HG02588 (cell line): ENCODE measurements around the gene ECM1.

Experiments
- ATAC-seq: cut with Tn5 transposase; IDR thresholded peaks from one replicate; pipeline ENCODE4 v1.9.1; 2021; ENCODE audit warnings: mild to moderate bottlenecking, moderate library complexity; ENCODE audit not compliant: unreplicated experiment

Gene ECM1

DNA sequence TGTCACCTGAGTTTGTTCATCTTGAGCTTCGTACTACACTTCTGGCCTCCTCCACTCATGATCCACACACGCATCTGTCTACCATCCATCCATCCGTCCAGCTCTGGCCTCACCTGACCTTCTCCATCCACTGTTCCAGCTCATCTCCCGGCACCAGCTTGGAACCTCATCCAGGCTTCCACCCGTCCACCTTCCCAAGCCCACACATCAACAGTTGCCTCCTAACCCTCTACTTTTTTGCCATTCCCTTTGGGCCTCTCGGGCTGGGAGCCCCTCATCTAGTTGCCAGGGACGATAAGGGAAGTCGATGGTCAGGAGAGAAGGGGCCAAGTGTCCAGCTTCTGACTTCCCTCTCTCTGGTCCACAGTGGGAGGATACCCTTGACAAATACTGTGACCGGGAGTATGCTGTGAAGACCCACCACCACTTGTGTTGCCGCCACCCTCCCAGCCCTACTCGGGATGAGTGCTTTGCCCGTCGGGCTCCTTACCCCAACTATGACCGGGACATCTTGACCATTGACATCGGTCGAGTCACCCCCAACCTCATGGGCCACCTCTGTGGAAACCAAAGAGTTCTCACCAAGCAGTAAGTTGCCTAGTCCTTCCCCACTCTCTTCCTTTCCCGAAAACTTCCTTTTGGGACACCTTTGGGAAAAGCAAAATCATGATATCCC is 4.2 kb downstream of the ECM1 start:
- no peak for ATAC-seq

DNA sequence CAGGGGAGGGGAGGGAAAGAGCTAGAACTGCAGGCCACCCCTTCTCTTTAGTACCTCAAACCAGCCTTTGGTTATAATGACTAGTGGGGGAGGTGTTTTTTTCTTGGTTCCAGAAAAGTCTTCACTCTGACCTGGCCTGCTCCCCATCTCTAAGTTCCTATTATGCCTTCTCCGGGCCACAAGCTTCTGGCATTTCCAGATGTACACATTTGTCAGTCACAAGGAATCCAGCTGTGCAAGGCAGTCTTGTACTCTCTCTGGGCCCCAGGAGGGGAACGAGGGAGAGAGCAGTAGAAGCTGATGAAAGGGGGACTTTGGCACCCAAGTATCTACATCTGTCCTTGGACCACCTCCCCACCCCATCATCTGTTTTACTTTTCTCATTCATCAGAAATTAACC is 4.9 kb downstream of the ECM1 start:
- ATAC-seq = no peak

DNA sequence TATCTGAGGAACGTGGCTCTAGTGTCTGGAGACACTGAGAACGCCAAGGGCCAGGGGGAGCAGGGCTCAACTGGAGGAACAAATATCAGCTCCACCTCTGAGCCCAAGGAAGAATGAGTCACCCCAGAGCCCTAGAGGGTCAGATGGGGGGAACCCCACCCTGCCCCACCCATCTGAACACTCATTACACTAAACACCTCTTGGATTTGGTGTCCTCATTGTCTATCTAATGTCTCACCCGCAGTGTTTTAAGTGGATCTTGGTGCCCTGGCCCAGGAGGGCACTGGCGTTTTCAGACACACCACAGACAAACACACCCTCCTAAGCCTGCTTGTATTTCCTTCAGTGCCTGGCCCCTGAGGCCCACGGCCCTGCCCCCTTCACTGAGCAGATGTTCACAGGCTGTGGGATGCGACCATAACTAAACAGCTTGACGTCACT is 5.5 kb downstream of the ECM1 start:
- no peak for ATAC-seq

DNA sequence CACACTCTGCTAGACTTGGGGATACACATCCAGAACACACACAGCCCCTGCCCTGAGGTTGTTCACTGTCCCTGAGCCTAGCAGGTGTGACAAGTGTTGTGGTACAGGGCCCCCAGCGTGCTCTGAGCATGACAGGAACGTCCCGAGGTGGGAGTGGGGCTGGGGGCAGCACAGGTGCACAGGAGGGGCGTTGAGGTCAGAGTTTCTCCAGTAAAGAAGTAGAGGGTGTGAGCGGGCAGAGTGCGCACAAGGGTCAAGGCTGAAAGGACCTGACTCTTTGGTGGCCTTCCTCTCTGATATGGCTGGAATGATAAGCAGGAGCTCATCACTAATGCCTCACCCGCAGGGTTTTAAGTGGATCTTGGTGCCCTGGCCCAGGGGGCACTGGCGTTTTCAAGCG is 6.4 kb downstream of the ECM1 start:
- no peak for ATAC-seq

DNA sequence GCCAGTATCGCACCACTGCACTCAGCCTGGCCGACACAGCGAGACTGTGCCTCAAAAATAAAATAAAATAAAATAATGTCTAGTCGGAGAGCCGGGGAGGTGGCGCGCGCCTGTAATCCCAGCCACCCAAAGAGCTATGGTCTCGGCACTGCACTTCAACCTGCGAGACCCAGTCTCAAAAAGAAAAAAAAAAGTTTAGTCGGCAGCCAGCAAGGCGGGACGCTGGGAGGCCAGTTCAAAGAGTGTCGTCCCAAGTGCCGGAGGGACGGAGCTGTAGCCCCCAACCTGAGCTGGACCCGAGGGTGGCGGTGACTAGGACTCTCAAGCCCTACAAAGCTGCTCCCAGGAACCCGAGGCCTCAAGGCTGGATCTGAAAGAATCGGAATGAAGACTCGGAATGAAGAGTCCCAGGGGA is 7.0 kb downstream of the ECM1 start:
- ATAC-seq = no peak

DNA sequence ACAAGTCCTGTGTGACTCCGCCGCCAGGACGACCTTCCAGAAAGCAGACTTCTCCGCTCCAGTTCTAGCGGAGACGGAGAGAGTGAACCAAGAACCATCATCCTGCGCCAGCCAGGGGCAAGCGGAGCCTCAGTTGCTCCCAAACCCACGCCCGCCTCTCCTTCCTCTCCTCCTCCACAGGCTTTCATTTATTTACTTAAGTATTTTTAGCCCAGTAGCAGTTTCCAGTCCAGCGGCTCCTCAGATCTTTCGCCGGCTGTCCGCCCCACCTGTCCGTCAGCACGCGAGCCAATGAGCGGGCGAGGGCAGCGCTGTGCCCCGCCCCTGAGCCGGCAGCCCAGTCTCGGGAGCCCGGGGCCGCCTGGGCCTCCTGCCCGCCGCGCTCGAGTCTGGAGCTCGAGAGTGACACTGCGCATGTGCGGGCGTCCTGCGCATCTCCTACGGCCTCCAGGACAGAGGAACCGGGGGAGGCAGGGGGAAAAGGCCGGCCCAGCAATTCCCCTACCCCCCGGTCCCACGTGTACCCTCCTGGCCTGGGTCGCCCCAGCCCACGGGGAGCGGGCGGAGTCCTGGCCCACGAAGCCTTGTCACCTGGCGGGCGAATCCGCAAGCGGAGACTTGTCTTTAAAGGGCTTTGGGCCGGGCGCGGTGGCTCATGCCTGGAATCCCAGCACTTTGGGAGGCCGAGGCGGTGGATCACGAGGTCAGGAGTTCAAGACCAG is 7.6 kb downstream of the ECM1 start, which contains the start of gene FALEC:
TSS of gene FALEC (plus strand) at position 425 of the 722 bp plus-strand sequence.
- peak; percentile 92 for ATAC-seq

DNA sequence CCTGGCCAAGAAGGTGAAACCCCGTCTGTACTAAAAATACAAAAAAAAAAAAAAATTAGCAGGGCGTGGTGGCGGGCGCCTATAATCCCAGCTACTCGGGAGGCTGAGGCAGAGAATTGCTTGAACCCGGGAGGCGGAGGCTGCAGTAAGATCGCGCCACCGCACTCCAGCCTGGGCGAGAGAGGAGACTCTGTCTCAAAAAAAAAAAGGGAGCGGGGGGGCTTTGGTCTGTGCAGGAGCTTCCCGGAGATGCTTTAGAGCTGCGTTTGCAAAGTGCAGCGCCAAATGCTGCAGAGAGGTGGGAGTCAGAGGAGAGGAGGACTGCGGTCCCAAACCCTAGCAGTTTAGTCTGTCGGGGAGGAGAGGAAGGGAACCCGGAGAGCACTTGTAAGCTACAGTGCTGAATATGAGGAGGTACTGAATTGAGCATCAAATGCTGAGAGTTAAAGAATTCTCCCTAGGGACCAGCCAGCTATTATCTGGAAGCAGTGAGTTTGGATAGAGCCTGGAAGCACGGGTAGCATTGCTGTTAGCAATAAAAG is 8.2 kb downstream of the ECM1 start:
- ATAC-seq = no peak

DNA sequence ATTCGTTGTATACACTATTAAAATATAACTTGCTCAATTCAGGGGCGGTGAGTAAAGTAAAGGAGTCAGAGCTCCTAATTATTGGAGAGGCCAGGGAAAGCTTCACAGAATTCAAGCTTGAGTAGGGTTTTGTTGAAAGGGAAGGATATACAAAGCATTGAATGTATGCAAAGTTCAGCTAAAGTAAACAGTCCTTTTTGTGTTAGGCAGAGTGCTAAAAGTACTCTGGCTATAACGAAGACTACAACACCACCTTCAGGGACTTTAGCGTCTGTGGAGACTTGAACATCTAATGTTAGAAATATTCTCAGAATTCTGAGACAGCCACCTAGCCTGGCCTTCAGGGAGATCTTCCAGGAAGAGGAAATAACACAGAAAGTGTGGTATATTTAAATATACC is 8.7 kb downstream of the ECM1 start:
- no peak for ATAC-seq

DNA sequence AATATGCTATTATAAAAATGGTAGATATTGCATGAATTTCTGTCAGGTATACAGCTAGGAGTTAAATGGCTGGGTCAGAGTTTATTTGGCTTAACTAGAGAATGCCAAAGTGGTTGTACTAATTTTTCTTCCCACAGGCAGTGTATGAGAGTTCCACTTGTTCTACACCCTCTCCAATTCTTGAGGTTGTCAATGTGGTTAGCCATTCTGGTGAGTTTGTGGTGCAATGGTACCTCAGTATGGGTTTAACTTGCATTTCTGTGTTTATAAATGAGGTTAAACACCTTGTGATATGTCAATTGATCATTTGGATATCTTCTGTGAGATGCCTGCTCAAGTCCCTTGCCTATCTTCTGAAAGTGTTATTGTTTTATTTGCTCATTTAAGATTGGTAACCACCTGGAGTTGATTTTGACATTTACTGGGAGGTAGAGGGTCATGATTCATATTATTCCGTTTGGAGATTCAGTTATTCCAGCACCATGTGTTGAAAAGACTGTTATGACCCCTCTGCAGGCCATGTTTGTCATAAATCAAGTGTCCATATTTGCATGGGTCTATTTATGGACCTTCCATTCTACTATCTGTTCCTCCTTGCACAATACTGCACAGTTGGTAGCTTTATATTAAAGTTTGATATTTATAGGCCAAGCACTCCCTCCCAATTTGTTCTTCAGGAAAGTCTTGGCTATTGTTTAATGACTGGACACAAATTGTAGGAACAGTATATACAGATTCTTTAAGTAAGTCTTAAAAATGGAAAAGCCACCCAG is 13.5 kb downstream of the ECM1 start:
- ATAC-seq = no peak

DNA sequence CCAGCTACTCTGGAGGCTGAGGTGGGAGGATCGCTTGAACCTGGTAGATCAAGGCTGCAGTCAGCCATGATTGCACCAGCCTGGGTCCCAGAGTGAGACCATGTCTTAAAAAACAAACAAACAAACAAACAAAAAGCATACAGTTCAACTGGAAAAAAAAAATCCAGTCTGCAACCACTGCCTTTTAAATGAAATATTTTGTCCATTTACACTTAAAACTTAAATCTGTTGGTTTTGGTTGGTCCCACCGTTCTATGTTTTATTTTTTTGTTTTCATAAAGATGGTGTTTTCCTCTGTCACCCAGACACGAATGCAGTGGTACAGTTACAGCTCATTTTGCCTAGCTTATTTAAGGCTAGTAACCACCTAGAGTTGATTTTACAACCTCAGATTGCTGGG is 17.4 kb downstream of the ECM1 start:
- no peak for ATAC-seq

DNA sequence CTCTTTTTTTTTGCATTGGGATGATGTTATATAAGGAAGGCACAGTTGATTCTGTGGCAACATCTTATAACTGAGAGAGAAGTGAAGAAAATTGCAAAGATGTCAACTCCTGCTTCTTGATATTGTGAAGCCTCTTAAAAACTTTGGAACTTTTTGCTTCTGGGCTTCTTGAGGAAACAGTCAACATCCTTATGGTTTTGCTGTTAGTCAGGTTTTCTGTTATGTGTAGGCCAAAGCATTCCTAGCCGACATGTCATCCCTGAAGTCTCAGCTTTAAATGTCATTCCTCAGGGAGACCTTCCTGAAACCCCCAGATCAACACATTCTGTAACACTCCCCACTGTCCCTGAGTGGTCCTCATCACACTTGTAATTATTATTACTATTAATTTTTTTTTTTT is 20.3 kb downstream of the ECM1 start:
- ATAC-seq = no peak

DNA sequence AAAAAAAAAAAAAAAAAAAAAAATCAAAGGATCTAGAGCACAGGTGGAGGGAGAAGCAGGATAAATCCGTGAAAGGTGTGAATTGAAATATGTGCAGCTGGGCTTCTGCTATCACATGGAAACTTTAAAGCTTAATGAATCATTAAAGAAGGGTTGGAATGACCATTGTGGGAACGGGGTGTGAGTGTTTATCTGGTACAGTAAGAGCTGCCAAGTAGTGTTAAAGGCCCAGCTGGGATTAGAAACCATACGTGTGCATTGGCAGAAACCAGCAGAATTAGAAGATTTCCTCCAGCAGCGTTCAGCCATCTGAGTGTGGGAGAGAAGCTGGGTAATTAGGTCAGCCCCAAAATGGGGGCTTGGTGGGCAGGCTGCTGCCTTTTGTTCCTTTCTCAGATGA is 21.1 kb downstream of the ECM1 start:
- ATAC-seq = no peak

DNA sequence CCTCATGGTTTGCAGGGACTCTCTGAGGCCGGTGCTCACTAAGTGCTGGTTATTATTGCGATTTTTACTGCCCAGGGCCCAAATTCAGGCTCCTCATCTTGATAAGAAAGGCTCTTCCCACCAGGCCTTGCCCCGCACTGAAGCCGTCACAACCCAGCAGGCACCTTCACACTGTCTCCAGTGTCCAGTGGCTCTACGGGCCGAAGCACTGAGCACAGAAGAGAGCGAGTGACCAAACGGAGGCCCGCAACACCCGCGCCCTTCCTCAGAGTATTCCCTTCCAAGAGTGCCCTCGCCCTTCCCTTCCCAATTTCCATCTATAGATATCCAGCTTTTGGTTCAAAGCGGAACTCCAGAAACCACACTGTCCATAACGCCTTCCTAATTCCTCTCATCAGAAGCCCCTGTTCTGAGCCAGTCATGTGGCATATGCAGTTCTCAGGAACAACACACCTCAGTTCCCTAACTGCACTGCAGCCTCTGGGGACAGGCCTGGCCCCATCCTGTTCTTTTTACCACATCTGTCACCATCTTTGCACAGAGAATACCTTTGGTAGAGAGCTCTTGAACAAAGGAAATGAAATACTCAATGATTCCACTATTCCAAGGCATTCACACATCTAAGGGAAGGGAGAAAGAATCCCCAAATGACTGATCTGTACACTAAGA is 22.7 kb downstream of the ECM1 start:
- no peak for ATAC-seq

DNA sequence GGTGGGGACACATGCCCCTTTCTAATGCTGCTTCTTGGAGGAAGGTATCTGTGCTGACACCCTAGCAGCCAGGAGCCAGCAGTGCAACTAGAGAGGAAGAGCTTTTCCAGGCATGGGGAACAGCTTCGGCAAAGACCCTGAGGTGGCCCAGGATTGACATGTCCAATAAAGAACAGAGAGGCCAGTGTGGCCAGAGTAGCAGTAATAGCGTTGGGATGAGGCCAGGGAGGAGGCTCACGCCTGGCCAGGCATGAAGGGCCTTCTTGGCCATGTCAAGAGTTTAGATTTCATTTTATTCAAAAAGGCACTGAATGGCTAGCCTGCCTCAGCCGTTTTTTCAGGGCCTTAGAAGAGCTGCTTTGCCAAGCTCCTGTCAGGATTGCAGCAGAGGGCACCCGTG is 25.0 kb downstream of the ECM1 start:
- ATAC-seq = no peak

DNA sequence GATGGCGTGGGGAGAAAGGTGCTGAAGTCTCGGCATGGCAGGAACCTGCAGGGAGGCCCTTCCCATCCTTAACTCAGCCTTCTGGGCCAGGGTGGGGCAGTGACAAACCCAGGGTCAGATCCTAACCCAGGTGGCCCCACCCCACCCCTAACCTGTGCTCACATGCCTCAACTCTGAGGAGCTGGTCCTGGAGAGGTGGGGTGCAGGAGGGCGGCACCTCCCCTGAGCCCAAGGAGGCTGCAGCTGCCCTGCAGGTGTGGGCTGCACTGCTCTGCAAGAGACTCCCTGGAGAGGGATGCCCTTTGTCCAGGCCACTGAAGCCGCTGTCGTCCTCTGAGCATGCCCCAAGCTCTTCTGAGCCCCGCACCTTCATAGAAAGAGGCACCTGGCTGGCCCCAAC is 26.1 kb downstream of the ECM1 start:
- ATAC-seq = no peak

DNA sequence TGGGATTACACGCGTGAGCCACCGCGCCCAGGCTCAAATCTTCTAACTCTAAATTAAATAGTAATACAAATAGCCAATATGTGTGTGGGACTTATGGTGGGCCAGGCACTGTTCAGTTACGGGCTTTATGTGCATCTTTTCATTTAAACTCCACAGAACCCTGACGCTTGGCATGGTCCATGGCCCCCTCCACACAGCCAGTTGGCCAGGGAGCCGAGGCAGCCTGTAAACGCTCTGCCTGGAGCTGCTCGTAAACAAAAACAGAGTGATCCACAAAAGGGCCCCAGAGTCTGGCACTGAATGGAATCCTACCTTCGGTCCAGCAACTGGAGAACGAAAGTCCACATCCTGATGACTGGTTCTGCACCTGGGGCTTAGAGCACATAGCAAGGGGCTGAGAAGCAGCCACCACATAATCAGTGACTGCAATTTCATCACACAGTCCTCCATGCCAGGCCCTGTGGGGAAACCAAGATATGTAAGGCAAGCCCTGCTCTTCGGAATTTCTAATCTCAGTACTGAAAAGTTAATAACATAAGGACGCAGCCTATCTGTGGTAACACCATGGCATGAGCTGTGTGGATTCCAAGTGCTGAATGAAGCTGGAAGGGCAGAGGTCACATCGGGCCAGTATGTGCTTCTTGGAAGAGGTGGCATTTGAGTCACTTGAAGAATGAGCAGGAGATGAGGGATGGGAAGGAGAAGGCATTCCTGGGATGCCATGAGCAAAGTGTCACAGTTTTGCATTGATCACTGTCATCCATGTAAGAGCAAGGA is 27.8 kb downstream of the ECM1 start:
- no peak for ATAC-seq

DNA sequence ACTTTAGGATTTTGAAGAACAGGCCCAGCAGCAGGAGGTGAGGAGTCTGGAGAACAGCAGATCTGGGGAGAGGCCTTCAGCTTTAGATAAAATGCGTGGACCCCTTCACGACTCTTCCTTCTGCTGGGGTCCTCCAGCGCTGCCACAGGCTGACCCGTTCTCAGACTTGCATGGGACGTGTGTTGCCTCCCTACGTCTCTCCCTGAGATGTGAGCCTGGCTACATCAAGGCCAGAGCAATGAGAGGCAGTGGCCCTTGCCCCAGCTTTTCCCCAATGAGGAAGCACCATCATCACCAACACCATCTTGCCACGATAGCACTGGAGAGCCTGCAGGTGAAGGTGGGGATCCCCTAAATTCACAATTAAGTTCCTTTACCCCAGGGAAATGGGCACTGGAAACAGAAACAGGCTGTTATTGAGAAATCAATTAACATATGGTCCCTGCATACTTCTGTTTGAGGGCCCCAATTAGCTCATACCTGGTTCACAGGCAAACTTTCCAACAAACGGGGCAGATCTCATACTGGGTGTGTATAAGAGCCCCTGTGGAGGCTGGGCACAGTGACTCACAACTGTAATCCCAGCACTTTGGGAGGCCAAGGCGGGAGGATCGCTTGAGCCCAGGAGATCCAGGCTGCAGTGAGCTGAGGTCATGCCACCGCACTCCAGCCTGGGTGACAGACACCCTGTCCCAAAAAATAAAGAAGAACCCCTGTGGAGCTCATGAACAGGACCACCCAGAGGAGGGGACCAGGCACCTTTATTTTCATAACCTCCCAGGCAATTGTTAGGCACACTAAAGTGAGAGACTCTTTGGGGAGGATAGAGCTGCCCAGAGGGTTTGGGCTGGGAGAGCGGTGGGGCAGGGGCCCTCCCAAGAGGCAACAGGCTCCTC is 29.2 kb downstream of the ECM1 start:
- ATAC-seq = no peak

DNA sequence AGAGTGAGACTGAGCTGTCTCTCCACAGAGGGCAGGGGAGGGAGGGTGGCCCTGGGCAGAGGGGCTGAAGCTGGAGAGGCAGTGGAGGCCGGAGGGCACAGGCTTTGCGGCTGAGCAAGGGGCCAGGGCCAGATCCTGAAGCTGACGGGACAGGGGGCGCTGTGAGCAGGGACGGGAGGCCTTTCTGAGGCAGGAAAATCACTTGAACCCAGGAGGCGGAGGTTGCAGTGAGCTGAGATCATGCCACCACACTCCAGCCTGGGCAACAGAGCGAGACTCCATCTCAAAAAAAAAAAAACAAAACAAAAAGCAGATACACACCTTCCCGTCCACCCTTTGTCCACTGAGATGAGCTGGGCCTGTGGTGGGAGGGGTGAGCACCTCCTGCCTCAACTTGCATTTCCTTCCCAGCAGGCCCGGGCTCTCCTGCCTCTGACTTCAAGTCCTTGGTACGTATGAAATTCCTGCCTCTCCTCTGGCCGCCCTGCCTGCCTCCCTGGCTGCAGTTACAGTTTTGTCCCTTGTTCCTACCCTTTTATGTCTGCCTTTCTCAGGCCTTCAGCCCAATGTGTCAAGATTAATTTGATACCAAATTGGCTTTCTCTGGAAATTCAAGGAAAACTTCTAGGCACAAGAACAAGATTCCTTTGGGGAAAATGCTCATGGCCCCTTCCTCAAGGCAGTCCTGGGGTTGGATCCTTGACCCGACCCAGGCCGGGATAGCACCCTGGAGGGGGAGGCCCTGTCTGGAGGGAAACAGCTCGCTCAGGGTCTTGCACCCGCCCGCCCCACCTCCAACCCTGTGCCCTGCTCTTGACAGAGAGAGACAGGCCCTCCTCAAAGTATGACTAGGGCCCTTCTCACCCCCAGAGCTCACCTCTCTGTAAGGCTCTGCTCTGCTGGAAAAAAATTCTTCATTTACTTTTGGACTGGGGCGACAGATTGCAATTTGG is 30.1 kb downstream of the ECM1 start:
- no peak for ATAC-seq
